ENCODE measurements around the gene EZH1. TPM values are rescaled to one million over a fixed set of nuclear protein-coding genes. Genes with fewer than 3 reads are reported as not detected.
"Not testable (repeated sequence)": the region's sequence is repeated elsewhere in the genome, so short reads cannot be mapped to it uniquely, and the experiment has no call there.

The EZH1 gene
- total RNA-seq, 1 donor from 2014 or later, result 32.2 TPM

- Mint-ChIP-seq H3K36me3 (ENCODE audit: unreplicated experiment) (peaks cover 5% of the 10 kb centered on the region), H3K4me3 (ENCODE audit: unreplicated experiment) (peak overlapping the region; percentile 95), H3K4me1 (ENCODE audit: low read depth, unreplicated experiment) (peaks cover 5% of the 10 kb centered on the region), H3K27me3 (ENCODE audit: unreplicated experiment) (peaks cover 4% of the 10 kb centered on the region), H3K27ac (ENCODE audit: unreplicated experiment) (peak overlapping the region; percentile 90), H3K9me3 (ENCODE audit: unreplicated experiment) (peaks cover 8% of the 10 kb centered on the region)
- DNase-seq, result peak; percentile 46
- TF ChIP-seq CTCF (IDR thresholded peaks at IDR 0.05; ENCODE audit: partially characterized antibody, unreplicated experiment), result no peak
These were observed 496 bp downstream of the EZH1 start for GRCh38 chr17:42744283-42744805.

DNA sequence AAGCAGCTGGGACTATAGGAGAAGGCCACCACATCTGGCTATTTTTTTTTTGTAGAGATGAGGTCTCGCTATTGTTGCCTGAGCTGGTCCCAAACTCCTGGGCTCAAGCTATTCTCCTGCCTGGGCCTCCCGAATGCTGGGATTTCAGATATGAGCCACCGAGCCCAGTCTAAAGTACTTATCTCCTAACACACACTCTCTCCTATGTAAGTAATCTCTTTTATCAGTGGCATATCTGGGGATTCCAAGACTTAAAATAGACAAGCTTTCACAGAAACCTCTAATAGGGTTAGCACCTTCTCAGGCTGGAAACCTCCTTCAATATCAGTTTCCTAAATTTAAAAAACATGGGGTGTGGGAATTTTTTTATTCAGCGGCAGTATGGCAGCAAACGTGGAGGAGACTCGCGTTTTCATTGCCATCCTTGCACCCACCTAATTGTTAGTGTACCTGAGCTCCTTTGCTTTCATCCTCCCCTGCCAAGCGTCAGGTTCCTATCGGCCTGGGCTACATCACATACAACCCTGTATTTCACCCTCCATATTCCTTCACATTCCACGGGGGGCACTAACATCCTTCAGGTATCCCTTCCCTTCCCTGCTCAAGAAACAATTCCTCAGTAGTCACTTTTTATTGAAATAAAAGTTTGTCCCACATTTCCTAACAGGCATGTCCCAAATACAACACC, 1.1 kb downstream of the EZH1 start:
- H3K27me3 Mint-ChIP-seq (ENCODE audit: unreplicated experiment), result peaks cover 4% of the 10 kb centered on the region
- H3K27ac Mint-ChIP-seq (ENCODE audit: unreplicated experiment), result peak overlapping the region; percentile 90
- peaks cover 5% of the 10 kb centered on the region for H3K36me3 Mint-ChIP-seq (ENCODE audit: unreplicated experiment)
- DNase-seq, result no peak
- H3K4me3 Mint-ChIP-seq (ENCODE audit: unreplicated experiment), result peak overlapping the region; percentile 95
- peaks cover 5% of the 10 kb centered on the region for H3K4me1 Mint-ChIP-seq (ENCODE audit: low read depth, unreplicated experiment)
- peaks cover 8% of the 10 kb centered on the region for H3K9me3 Mint-ChIP-seq (ENCODE audit: unreplicated experiment)
- TF ChIP-seq CTCF (IDR thresholded peaks at IDR 0.05; ENCODE audit: partially characterized antibody, unreplicated experiment), result no peak

GRCh38 chr17:42742916-42743315, 1.9 kb downstream of the EZH1 start:
- H3K27me3 Mint-ChIP-seq (ENCODE audit: unreplicated experiment); DNase-seq; H3K9me3 Mint-ChIP-seq (ENCODE audit: unreplicated experiment); H3K36me3 Mint-ChIP-seq (ENCODE audit: unreplicated experiment); H3K27ac Mint-ChIP-seq (ENCODE audit: unreplicated experiment); H3K4me3 Mint-ChIP-seq (ENCODE audit: unreplicated experiment); H3K4me1 Mint-ChIP-seq (ENCODE audit: low read depth, unreplicated experiment): not testable (repeated sequence)

DNA sequence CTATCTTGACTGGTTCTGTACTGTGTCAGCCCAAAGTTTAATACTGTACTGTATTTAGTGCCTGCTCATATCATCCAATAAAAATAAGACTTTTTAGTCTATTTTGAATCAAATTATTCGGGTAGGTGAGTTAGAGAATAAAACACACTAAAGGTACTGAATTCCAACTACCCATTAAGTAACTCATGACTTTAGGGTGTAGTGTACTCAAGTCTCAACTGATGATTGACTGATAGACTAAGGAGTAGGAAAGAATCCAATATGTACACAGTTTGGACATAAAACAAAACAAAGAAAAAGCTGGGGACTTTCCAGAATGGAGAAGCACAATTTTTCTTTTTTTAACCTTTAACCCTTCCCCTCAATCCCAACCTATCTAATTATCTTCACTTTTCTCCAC, 4.1 kb downstream of the EZH1 start:
- Mint-ChIP-seq H3K4me1 (ENCODE audit: low read depth, unreplicated experiment) (peaks cover 5% of the 10 kb centered on the region), H3K4me3 (ENCODE audit: unreplicated experiment) (no peak overlapping the region), H3K27me3 (ENCODE audit: unreplicated experiment) (peaks cover 4% of the 10 kb centered on the region), H3K27ac (ENCODE audit: unreplicated experiment) (no peak overlapping the region), H3K9me3 (ENCODE audit: unreplicated experiment) (peaks cover 8% of the 10 kb centered on the region), H3K36me3 (ENCODE audit: unreplicated experiment) (peaks cover 5% of the 10 kb centered on the region)
- no peak for TF ChIP-seq CTCF (IDR thresholded peaks at IDR 0.05; ENCODE audit: partially characterized antibody, unreplicated experiment)
- DNase-seq, result no peak

GRCh38 chr17:42725143-42725542, 19.7 kb downstream of the EZH1 start:
- H3K27ac Mint-ChIP-seq (ENCODE audit: unreplicated experiment), result no peak overlapping the region
- no peaks in the 10 kb centered on the region for H3K9me3 Mint-ChIP-seq (ENCODE audit: unreplicated experiment)
- no peaks in the 10 kb centered on the region for H3K27me3 Mint-ChIP-seq (ENCODE audit: unreplicated experiment)
- no peak overlapping the region for H3K4me3 Mint-ChIP-seq (ENCODE audit: unreplicated experiment)
- no peaks in the 10 kb centered on the region for H3K36me3 Mint-ChIP-seq (ENCODE audit: unreplicated experiment)
- peaks cover 3% of the 10 kb centered on the region for H3K4me1 Mint-ChIP-seq (ENCODE audit: low read depth, unreplicated experiment)
- DNase-seq, result no peak
- no peak for TF ChIP-seq CTCF (IDR thresholded peaks at IDR 0.05; ENCODE audit: partially characterized antibody, unreplicated experiment)

Data from glutamatergic neuron (in vitro differentiated cells).